BLaER1 treated with 17β-estradiol and CSF1 and Interleukin-3, amounts not matched to agents 10 nM and 100 nM (cell line): ENCODE data around the gene CDCP1.
A peak's percentile ranks its signal among the peaks of the same experiment; 100 is the strongest.

ENCODE experiments used
- H3K27ac ChIP-seq, 11 experiments: shearing (Covaris generic); formaldehyde crosslinking; 2 replicates each; pipeline ENCODE4 v1.8.1; 2022
- H3K27me3 ChIP-seq, 11 experiments: shearing (Covaris generic); formaldehyde crosslinking; 2 replicates each; pipeline ENCODE4 v1.8.1; 2022
- H3K36me3 ChIP-seq, 11 experiments: shearing (Covaris generic); formaldehyde crosslinking; 2 replicates each; pipeline ENCODE4 v1.8.1; 2022
- H3K4me1 ChIP-seq, 10 experiments: shearing (Covaris generic); formaldehyde crosslinking; 2 replicates each; pipeline ENCODE4 v1.8.1; 2022
- H3K4me2 ChIP-seq, 11 experiments: shearing (Covaris generic); formaldehyde crosslinking; 2 replicates each; pipeline ENCODE4 v1.8.1; 2022
- H3K4me3 ChIP-seq, 10 experiments: shearing (Covaris generic); formaldehyde crosslinking; 2 replicates each; pipeline ENCODE4 v1.8.1; 2022
- H3K9ac ChIP-seq, 11 experiments: shearing (Covaris generic); formaldehyde crosslinking; 2 replicates each; pipeline ENCODE4 v1.8.1; 2022
- H3K9me3 ChIP-seq, 11 experiments: shearing (Covaris generic); formaldehyde crosslinking; replicated peaks in 1 of 11; 2 replicates each; pipeline ENCODE4 v1.8.1; 2022
- H4K20me1 ChIP-seq, 11 experiments: shearing (Covaris generic); formaldehyde crosslinking; 2 replicates each; pipeline ENCODE4 v1.8.1; 2022
- Cebpa-rat ChIP-seq, 11 experiments: shearing (Covaris generic); IDR thresholded peaks; 2 replicates each; pipeline ENCODE4 v1.8.1; 2022

Gene CDCP1

GRCh38 chr3:45034612-45035252, 111.4 kb downstream of the CDCP1 start:
- peak overlapping the region in 3 of 10 experiments; percentile 17 to 46 (median 38); a peak in 6 of 20 replicates for H3K4me3 ChIP-seq

GRCh38 chr3:45033791-45034190, 112.4 kb downstream of the CDCP1 start:
- Histone ChIP-seq H3K4me2 (peak overlapping the region in 4 of 11 experiments; percentile 84 to 92 (median 88); a peak in 8 of 22 replicates), H3K27ac (peak overlapping the region in 3 of 11 experiments; percentile 75 to 79 (median 76); a peak in 5 of 22 replicates), H3K4me3 (no peak overlapping the region; a peak in 1 of 20 replicates), H3K9ac (peak overlapping the region in 2 of 11 experiments; percentile 6 to 13; a peak in 1 of 22 replicates), H3K9me3 (no peaks in the 10 kb centered on the region), H4K20me1 (0 out of 22 replicates have a peak, but pooled peaks cover 0 to 5% (median 0%) of the 10 kb centered on the region in 11 experiments), H3K36me3 (no peaks in the 10 kb centered on the region), H3K27me3 (peaks cover 0 to 23% (median 21%) of the 10 kb centered on the region in 11 experiments; a peak in 20 of 22 replicates), H3K4me1 (peaks cover 13 to 59% (median 19%) of the 10 kb centered on the region in 10 experiments)
- no peak for TF ChIP-seq Cebpa-rat (IDR thresholded peaks at IDR 0.05)

More at GRCh38 chr3:45034612-45035252, 111.4 kb downstream of the CDCP1 start:
- 0 out of 22 replicates have a peak, but pooled peaks cover 0 to 5% (median 0%) of the 10 kb centered on the region in 11 experiments for H4K20me1 ChIP-seq
- H3K9me3 ChIP-seq, result no peaks in the 10 kb centered on the region
- H3K4me2 ChIP-seq, result peak overlapping the region; percentile 60 to 92 (median 80)
- H3K36me3 ChIP-seq, result no peaks in the 10 kb centered on the region
- H3K27ac ChIP-seq, result peak overlapping the region in 5 of 11 experiments; percentile 46 to 79 (median 75); a peak in 10 of 22 replicates
- H3K4me1 ChIP-seq, result peaks cover 13 to 52% (median 19%) of the 10 kb centered on the region in 10 experiments
- H3K27me3 ChIP-seq, result peaks cover 0 to 23% (median 21%) of the 10 kb centered on the region in 11 experiments; a peak in 20 of 22 replicates
- no peak for TF ChIP-seq Cebpa-rat (IDR thresholded peaks at IDR 0.05)
- peak overlapping the region in 6 of 11 experiments; percentile 18 to 73 (median 56); a peak in 8 of 22 replicates for H3K9ac ChIP-seq
